RWPE1 (cell line): ENCODE data around the gene COBLL1.

ENCODE experiments used
- CTCF ChIA-PET: fragments of 350-600 bp; sonication (Branson Sonifier 250); formaldehyde crosslinking; extraction: SDS; loops from one replicate; lab custom pipeline; 2021; lab: Yijun Ruan, JAX
- POLR2A ChIA-PET: fragments of 400-600 bp; formaldehyde crosslinking; extraction: SDS; loops from one replicate; lab custom pipeline; 2020; ENCODE audit warnings: antibody characterized with exemption; ENCODE audit not compliant: low non-redundant PET; lab: Yijun Ruan, JAX
- DNase-seq: peaks from one replicate; pipeline ENCODE4 v3.0.0; 2012; ENCODE audit warnings: low spot score
- H3K27ac ChIP-seq: fragments of 450-650 bp; 2 replicates; pipeline ENCODE4 v1.5.1; 2017
- TF ChIP-seq, protein P1 (sequence below): fragments of 450-650 bp; conservative IDR thresholded peaks from 2 replicates; pipeline ENCODE4 v1.5.1; 2017; ENCODE audit warnings: low read depth, mild to moderate bottlenecking

Gene COBLL1

DNA sequence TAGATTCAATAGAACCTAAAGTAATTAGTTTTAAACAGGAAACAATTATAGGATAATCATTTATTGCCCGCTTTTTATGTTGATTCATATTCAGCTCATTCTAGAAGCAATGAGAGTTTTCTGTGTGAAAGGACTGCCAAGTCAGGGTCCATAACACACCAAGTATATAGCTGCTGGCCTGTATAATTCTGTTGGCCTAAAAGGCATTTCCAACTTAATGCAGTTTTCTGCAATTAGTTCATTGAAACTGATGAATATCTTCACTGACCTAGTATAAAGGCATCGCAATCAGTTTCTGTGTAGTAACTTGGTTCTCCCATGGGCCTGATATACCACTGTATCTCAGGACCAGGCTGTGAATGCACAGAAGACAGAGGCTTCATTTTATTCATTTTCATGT lies 151.3 kb downstream of the COBLL1 start:
- POLR2A ChIA-PET: no interaction called here
- CTCF ChIA-PET: interaction anchor here (0.7 kb wide), 1 partner anchor 746 kb away, joined by 3 read pairs; no protein-coding TSS in a partner anchor
- no peak overlapping the region for H3K27ac ChIP-seq
- TF ChIP-seq, protein P1, sequence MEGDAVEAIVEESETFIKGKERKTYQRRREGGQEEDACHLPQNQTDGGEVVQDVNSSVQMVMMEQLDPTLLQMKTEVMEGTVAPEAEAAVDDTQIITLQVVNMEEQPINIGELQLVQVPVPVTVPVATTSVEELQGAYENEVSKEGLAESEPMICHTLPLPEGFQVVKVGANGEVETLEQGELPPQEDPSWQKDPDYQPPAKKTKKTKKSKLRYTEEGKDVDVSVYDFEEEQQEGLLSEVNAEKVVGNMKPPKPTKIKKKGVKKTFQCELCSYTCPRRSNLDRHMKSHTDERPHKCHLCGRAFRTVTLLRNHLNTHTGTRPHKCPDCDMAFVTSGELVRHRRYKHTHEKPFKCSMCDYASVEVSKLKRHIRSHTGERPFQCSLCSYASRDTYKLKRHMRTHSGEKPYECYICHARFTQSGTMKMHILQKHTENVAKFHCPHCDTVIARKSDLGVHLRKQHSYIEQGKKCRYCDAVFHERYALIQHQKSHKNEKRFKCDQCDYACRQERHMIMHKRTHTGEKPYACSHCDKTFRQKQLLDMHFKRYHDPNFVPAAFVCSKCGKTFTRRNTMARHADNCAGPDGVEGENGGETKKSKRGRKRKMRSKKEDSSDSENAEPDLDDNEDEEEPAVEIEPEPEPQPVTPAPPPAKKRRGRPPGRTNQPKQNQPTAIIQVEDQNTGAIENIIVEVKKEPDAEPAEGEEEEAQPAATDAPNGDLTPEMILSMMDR: no peak
- DNase-seq: no peak

DNA sequence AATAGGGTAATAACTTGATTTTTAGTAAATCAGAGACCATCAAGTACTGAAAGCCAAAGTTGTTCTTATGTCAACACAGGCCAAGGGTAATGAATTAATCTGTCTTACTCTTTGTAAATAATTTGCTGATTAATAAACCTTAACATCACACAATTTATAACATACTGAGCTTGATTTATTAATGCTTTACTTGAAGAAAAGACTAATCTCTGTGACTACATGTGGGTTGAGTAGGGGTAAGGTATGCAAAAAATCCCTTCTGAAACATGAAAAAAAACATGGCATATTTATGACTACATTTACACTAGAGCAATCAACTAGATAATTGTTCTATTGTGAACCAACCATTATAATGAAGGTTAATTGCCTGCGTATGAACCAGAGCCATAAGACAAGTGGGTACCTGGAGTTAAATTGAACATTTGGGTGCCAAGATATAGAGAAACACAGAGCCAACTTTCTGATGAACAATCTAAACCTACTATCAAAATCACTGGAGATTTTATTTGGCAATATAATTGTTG lies 152.7 kb downstream of the COBLL1 start:
- CTCF ChIA-PET: no interaction called here
- DNase-seq: no peak
- POLR2A ChIA-PET: no interaction called here
- TF ChIP-seq, protein P1: no peak
- H3K27ac ChIP-seq: no peak overlapping the region

DNA sequence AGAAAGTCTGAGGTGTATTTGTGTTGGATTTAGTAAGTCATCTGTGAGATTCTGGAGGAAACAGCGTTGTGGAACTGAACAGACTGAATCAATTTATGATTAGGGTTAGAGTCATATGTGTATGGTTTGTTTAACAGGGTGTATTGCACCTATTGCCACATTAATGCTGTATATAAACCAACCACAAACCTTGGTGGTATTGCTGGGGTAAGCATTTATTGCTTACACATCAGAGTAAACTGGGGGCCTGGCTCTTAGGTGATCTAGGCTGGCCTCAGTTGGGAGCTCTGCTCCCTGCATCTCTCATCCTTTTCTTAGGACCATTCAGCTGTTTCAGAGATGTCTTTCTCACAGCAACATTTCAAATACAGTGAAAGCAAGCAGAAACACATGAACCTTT lies 160.6 kb downstream of the COBLL1 start:
- ChIA-PET POLR2A (no interaction called here), CTCF (interaction anchor here (0.6 kb wide), 1 partner anchor 274 kb away, joined by 5 read pairs; the partner anchor contains the start of gene SLC38A11)
- H3K27ac ChIP-seq: no peak overlapping the region
- no peak for DNase-seq
- TF ChIP-seq, protein P1: no peak

- ChIA-PET POLR2A (no interaction called here), CTCF (no interaction called here)
- H3K27ac ChIP-seq: no peak overlapping the region
- TF ChIP-seq, protein P1: no peak
- DNase-seq: no peak
These were observed 162.9 kb downstream of the COBLL1 start for GRCh38 chr2:164678631-164679149.

DNA sequence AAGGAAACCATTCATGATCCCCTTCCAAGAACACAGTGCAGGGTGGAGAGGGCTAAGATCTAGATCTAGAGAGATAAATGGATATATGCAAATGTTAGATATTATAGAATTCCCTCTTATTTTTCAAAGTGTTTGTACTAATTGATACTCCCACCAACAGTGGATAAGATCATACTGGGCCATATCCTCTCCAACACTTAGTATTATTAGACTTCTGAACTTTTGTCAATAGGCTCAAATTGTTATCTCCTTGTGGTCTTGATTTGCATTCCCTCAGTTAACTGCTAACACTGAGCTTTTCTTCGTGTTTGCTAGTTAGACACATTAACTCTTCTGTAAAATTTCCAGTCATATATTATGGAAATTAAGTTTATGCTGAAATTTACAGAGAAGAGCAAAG lies 163.9 kb downstream of the COBLL1 start:
- no peak for DNase-seq
- TF ChIP-seq, protein P1: no peak
- CTCF ChIA-PET: no interaction called here
- no peak overlapping the region for H3K27ac ChIP-seq
- POLR2A ChIA-PET: no interaction called here

DNA sequence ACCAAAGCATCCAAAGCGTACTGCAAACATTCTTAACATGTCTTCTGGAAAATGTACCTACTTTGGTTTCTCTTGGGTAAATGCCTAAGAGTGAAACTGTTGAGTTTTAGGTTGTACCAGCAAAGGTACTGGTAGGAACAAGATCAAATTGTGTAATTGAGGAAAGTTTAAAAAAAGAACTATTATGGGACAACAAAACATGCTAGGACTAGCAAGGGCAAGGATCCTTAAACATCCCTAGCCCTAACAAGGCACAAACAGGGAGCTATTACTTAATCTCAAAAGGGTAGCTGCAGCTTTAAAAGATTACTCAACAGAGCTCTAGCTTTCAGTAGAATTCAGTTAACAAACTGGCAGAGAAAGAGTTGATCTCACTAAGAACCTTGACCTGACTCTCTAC lies 164.4 kb downstream of the COBLL1 start:
- TF ChIP-seq, protein P1: no peak
- no peak overlapping the region for H3K27ac ChIP-seq
- no peak for DNase-seq
- POLR2A ChIA-PET: no interaction called here
- CTCF ChIA-PET: no interaction called here
